ENCODE measurements around the gene PRPF31.

DNA sequence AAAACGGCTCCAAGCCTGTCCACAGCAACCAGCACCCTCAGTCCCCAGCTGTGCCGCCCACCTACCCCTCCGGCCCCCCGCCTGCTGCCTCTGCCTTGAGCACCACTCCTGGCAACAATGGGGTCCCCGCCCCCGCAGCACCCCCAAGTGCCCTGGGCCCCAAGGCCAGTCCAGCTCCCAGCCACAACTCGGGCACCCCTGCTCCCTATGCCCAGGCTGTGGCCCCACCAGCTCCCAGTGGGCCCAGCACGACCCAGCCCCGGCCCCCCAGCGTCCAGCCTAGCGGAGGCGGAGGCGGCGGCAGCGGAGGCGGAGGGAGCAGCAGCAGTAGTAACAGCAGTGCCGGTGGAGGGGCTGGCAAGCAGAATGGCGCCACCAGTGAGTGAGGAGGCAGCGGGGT lies 32.6 kb downstream of the PRPF31 start:
- TF ChIP-seq, protein P1, sequence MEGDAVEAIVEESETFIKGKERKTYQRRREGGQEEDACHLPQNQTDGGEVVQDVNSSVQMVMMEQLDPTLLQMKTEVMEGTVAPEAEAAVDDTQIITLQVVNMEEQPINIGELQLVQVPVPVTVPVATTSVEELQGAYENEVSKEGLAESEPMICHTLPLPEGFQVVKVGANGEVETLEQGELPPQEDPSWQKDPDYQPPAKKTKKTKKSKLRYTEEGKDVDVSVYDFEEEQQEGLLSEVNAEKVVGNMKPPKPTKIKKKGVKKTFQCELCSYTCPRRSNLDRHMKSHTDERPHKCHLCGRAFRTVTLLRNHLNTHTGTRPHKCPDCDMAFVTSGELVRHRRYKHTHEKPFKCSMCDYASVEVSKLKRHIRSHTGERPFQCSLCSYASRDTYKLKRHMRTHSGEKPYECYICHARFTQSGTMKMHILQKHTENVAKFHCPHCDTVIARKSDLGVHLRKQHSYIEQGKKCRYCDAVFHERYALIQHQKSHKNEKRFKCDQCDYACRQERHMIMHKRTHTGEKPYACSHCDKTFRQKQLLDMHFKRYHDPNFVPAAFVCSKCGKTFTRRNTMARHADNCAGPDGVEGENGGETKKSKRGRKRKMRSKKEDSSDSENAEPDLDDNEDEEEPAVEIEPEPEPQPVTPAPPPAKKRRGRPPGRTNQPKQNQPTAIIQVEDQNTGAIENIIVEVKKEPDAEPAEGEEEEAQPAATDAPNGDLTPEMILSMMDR (IDR thresholded peaks at IDR 0.05): no peak
- no peak for TF ChIP-seq EP300 (IDR thresholded peaks at IDR 0.05)
- TF ChIP-seq POLR2A (IDR thresholded peaks at IDR 0.05): no peak
- TF ChIP-seq POLR2AphosphoS5 (IDR thresholded peaks at IDR 0.05): no peak
